IMR-90 (cell line): Measurements from ENCODE around the gene KYAT1. TPM values are rescaled to one million over a fixed set of nuclear protein-coding genes. Genes with fewer than 3 reads are reported as not detected.

Experiments
- ATAC-seq: fragments of 200-7000 bp; cut with Tn5 transposase; 2 replicates; pipeline ENCODE4 v1.9.1; 2020; ENCODE audit warnings: low read depth, mild to moderate bottlenecking, moderate library complexity
- BruUV-seq: library from RNA; stranded (reverse); fragments of 400-500 nt; replicated peaks from 2 replicates; lab custom pipeline; 2021; lab: Mats Ljungman, UMichigan
- CTCF ChIA-PET: fragments of 300-600 bp; formaldehyde crosslinking; extraction: SDS; loops from one replicate; lab custom pipeline; 2021; ENCODE audit warnings: antibody characterized with exemption; lab: Yijun Ruan, JAX
- POLR2A ChIA-PET: fragments of 300-600 bp; sonication (Branson Sonifier 250); formaldehyde crosslinking; loops from one replicate; lab custom pipeline; 2022; ENCODE audit warnings: antibody characterized with exemption; ENCODE audit not compliant: unreplicated experiment; lab: Charles Lee
- DNase-seq: peaks from one replicate; pipeline ENCODE4 v3.0.0; 2013
- H2AFZ ChIP-seq: replicated peaks from 2 replicates; pipeline ENCODE3; 2013; ENCODE audit warnings: low read length, mild to moderate bottlenecking; ENCODE audit not compliant: poor library complexity
- H2AK5ac ChIP-seq: 2 replicates; pipeline ENCODE4 v1.6.1; 2013; ENCODE audit warnings: low read depth, low read length, inconsistent platforms
- H2AK9ac ChIP-seq: replicated peaks from 2 replicates; pipeline ENCODE3; 2013; ENCODE audit warnings: mild to moderate bottlenecking, low read depth, low read length, moderate library complexity; ENCODE audit not compliant: poor library complexity
- H2BK120ac ChIP-seq: 2 replicates; pipeline ENCODE4 v1.6.1; 2013; ENCODE audit warnings: low read depth, low read length, inconsistent platforms
- H2BK15ac ChIP-seq: 3 replicates; pipeline ENCODE4 v1.6.1; 2013; ENCODE audit warnings: low read depth, low read length, inconsistent platforms
- H2BK20ac ChIP-seq: 2 replicates; pipeline ENCODE4 v1.6.1; 2013; ENCODE audit warnings: low read depth, mild to moderate bottlenecking, inconsistent platforms, low read length, moderate library complexity
- H2BK5ac ChIP-seq: 2 replicates; pipeline ENCODE4 v1.6.1; 2013; ENCODE audit warnings: mild to moderate bottlenecking, low read depth, low read length, inconsistent platforms; ENCODE audit not compliant: poor library complexity, severe bottlenecking
- H3K14ac ChIP-seq: replicated peaks from 2 replicates; pipeline ENCODE4 v1.6.1; 2013; ENCODE audit warnings: low read depth, low read length, inconsistent platforms
- H3K18ac ChIP-seq: 2 replicates; pipeline ENCODE4 v1.6.1; 2013; ENCODE audit warnings: low read depth, low read length, control low read depth
- H3K23ac ChIP-seq: 2 replicates; pipeline ENCODE4 v1.6.1; 2013; ENCODE audit warnings: low read depth, low read length, inconsistent platforms
- H3K27ac ChIP-seq: 2 replicates; pipeline ENCODE4 v1.5.1; 2013; ENCODE audit warnings: mild to moderate bottlenecking, control low read depth, low read length; ENCODE audit not compliant: insufficient read depth
- H3K27me3 ChIP-seq: 2 replicates; pipeline ENCODE4 v1.6.1; 2013; ENCODE audit warnings: low read length; ENCODE audit not compliant: control insufficient read depth, insufficient read depth
- H3K36me3 ChIP-seq: 2 replicates; pipeline ENCODE4 v1.6.1; 2013; ENCODE audit warnings: low read length, mixed read lengths; ENCODE audit not compliant: control insufficient read depth, insufficient read depth
- H3K4ac ChIP-seq: 2 replicates; pipeline ENCODE4 v1.6.1; 2013; ENCODE audit warnings: low read depth, low read length, inconsistent platforms
- H3K4me1 ChIP-seq: 2 replicates; pipeline ENCODE4 v1.6.1; 2013; ENCODE audit warnings: low read length, mixed read lengths; ENCODE audit not compliant: control insufficient read depth, insufficient read depth
- H3K4me2 ChIP-seq: 2 replicates; pipeline ENCODE4 v1.6.1; 2013; ENCODE audit warnings: low read depth, mild to moderate bottlenecking, control low read depth, low read length, moderate library complexity
- H3K4me3 ChIP-seq: 2 replicates; pipeline ENCODE4 v1.5.1; 2013; ENCODE audit warnings: low read depth, mild to moderate bottlenecking, control low read depth, low read length, moderate library complexity; ENCODE audit not compliant: insufficient read depth
- H3K56ac ChIP-seq: 2 replicates; pipeline ENCODE4 v1.6.1; 2013; ENCODE audit warnings: low read length, inconsistent platforms; ENCODE audit not compliant: insufficient read depth; ENCODE audit errors: extremely low read depth
- H3K79me1 ChIP-seq, 2 experiments: 2 replicates each; pipeline ENCODE4 v1.6.1; 2013; ENCODE audit warnings: low read length in 2 of 2, inconsistent platforms in 1 of 2, low read depth in 1 of 2
- H3K9ac ChIP-seq: 2 replicates; pipeline ENCODE4 v1.6.1; 2013; ENCODE audit warnings: low read depth, low read length, control low read depth
- H3K9me1 ChIP-seq: 2 replicates; pipeline ENCODE4 v1.6.1; 2013; ENCODE audit warnings: low read length, inconsistent platforms; ENCODE audit not compliant: insufficient read depth
- H3K9me3 ChIP-seq: 2 replicates; pipeline ENCODE4 v1.6.1; 2013; ENCODE audit warnings: low read length; ENCODE audit not compliant: control insufficient read depth, insufficient read depth
- H4K20me1 ChIP-seq: 2 replicates; pipeline ENCODE4 v1.6.1; 2013; ENCODE audit warnings: low read length, inconsistent platforms; ENCODE audit not compliant: insufficient read depth
- H4K5ac ChIP-seq: 2 replicates; pipeline ENCODE4 v1.6.1; 2013; ENCODE audit warnings: mild to moderate bottlenecking, low read depth, low read length, control low read depth
- H4K8ac ChIP-seq, 2 experiments: 2 replicates each; pipeline ENCODE4 v1.6.1; 2013; ENCODE audit warnings: low read depth in 2 of 2, low read length in 2 of 2, control low read depth in 1 of 2, inconsistent platforms in 1 of 2
- H4K91ac ChIP-seq: 2 replicates; pipeline ENCODE4 v1.6.1; 2013; ENCODE audit warnings: low read depth, low read length, inconsistent platforms; ENCODE audit not compliant: insufficient read depth
- BHLHE40 ChIP-seq: fragments of 150-350 bp; IDR thresholded peaks from 2 replicates; pipeline ENCODE4 v1.6.1; 2016; ENCODE audit warnings: mild to moderate bottlenecking, low read depth, low read length
- CEBPB ChIP-seq: IDR thresholded peaks from 2 replicates; pipeline ENCODE4 v1.6.1; 2012; ENCODE audit warnings: low read depth, low read length, improper control_type of control experiment
- CHD1 ChIP-seq: IDR thresholded peaks from 2 replicates; pipeline ENCODE4 v1.6.1; 2012; ENCODE audit warnings: low read depth, low read length, improper control_type of control experiment
- FOS ChIP-seq: fragments of 150-350 bp; IDR thresholded peaks from 2 replicates; pipeline ENCODE4 v1.6.1; 2016; ENCODE audit warnings: low read depth, low read length
- MAFK ChIP-seq: IDR thresholded peaks from 2 replicates; pipeline ENCODE4 v1.6.1; 2012; ENCODE audit warnings: low read depth, low read length, improper control_type of control experiment
- MAZ ChIP-seq: IDR thresholded peaks from 2 replicates; pipeline ENCODE4 v1.6.1; 2012; ENCODE audit warnings: low read depth, mild to moderate bottlenecking, low read length, improper control_type of control experiment, moderate library complexity, borderline replicate concordance
- MXI1 ChIP-seq: IDR thresholded peaks from 2 replicates; pipeline ENCODE4 v1.6.1; 2012; ENCODE audit warnings: low read depth, mild to moderate bottlenecking, low read length, moderate library complexity, borderline replicate concordance
- NFE2L2 ChIP-seq: fragments of 150-350 bp; IDR thresholded peaks from 2 replicates; pipeline ENCODE4 v1.6.1; 2016; ENCODE audit warnings: low read depth, mild to moderate bottlenecking, low read length
- POLR2A ChIP-seq: IDR thresholded peaks from 2 replicates; pipeline ENCODE4 v1.6.1; 2012; ENCODE audit warnings: mild to moderate bottlenecking, low read depth, low read length
- RAD21 ChIP-seq: IDR thresholded peaks from 2 replicates; pipeline ENCODE4 v1.6.1; 2012; ENCODE audit warnings: low read length, improper control_type of control experiment
- RCOR1 ChIP-seq: IDR thresholded peaks from 2 replicates; pipeline ENCODE4 v1.6.1; 2012; ENCODE audit warnings: mild to moderate bottlenecking, low read length, improper control_type of control experiment; ENCODE audit not compliant: insufficient replicate concordance
- RFX5 ChIP-seq: IDR thresholded peaks from 2 replicates; pipeline ENCODE4 v1.8.0; 2012; ENCODE audit warnings: low read depth, mild to moderate bottlenecking, low read length, moderate library complexity
- SMC3 ChIP-seq: fragments of 150-350 bp; IDR thresholded peaks from 2 replicates; pipeline ENCODE4 v1.6.1; 2016; ENCODE audit warnings: low read depth, mild to moderate bottlenecking, antibody characterized with exemption, low read length, moderate library complexity
- WGBS, 2 experiments: methylation state at CpG; one replicate each; pipeline versions ENCODE4 v1.1.5 to v1.1.7; 2013; ENCODE audit warnings: missing lambda C conversion rate in 2 of 2; ENCODE audit not compliant: insufficient read length in 1 of 2; ENCODE audit errors: extremely low coverage in 2 of 2; 5-methylcytosine and 5-hydroxymethylcytosine counted together
- dilution Hi-C: fragments of 300-500 bp; cut with HindIII; formaldehyde crosslinking; loops from one replicate; pipeline ENCODE4 v1.14.3; 2018; ENCODE audit warnings: low sequenced_read_pairs; ENCODE audit not compliant: unreplicated experiment
- in situ Hi-C: fragments of 300-500 bp; cut with MboI; formaldehyde crosslinking; loops from 3 replicates; pipeline ENCODE4 v1.14.3; 2019; ENCODE audit warnings: low sequenced_read_pairs, inconsistent platforms, mixed read lengths
- intact Hi-C: fragments of 100-400 bp; cut with micrococcal nuclease; formaldehyde crosslinking; loops from 2 replicates; pipeline ENCODE4 v1.10.0; 2022
- polyA plus RNA-seq, 3 experiments: library from polyadenylated mRNA; depleted of rRNA; stranded (reverse); fragments of >200 nt; gene quantifications; 2 replicates each; pipeline ENCODE4 v1.2.3, GENCODE V29; 2012; ENCODE audit warnings: low replicate concordance in 1 of 3
- total RNA-seq: library from RNA; depleted of rRNA; stranded (reverse); fragments of >200 nt; gene quantifications from 2 replicates; pipeline ENCODE4 v1.2.3, GENCODE V29; 2012
- TF ChIP-seq, protein P1 (sequence below): conservative IDR thresholded peaks from 2 replicates; pipeline ENCODE4 v1.5.1; 2012; ENCODE audit warnings: mild to moderate bottlenecking, low read depth, low read length, improper control_type of control experiment
- TF ChIP-seq, protein P2 (sequence below): fragments of 150-350 bp; IDR thresholded peaks from 2 replicates; pipeline ENCODE4 v1.6.1; 2017; ENCODE audit warnings: mild to moderate bottlenecking, antibody characterized with exemption, low read length, low read depth
- TF ChIP-seq, protein P3 (sequence below): fragments of 150-350 bp; IDR thresholded peaks from 2 replicates; pipeline ENCODE4 v1.6.1; 2016; ENCODE audit warnings: low read depth, mild to moderate bottlenecking, low read length, moderate library complexity, borderline replicate concordance

KYAT1 gene
- total and polyA plus RNA-seq, 2 of the 4 experiments (the other 2 are of a cell fraction), result 6.8 to 9.5 TPM

DNA sequence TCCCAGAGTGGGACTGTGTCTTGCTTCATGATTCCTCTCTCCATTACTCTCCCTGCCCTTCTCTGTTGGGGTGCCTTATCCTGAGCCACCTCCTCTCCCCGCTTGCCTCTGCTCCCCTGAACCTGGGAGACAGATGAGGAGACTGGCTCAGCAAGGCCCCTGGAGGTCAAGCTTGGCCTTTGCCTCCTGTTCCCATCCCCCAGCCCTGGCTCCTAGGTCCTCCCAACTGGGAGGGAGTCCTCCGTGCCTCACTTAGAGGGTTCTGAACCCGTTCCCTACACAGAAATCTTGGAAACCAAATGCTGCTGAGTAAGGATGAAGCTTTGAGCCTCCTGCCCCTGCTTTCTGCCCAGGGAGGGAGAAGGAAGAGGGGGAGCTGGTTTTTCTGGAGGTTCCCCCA, 73.2 kb downstream of the KYAT1 start:
- Histone ChIP-seq H3K79me1 (no peaks in the 10 kb centered on the region), H3K4me2 (no peak overlapping the region), H4K8ac (no peak overlapping the region), H3K27ac (no peak overlapping the region), H2BK5ac (no peak overlapping the region), H3K27me3 (no peaks in the 10 kb centered on the region), H2AK5ac (no peak overlapping the region), H2BK15ac (no peak overlapping the region), H4K5ac (no peak overlapping the region), H3K4me3 (no peak overlapping the region), H3K36me3 (peaks cover 33% of the 10 kb centered on the region), H3K56ac (no peak overlapping the region), H4K91ac (no peak overlapping the region), H3K9me1 (no peaks in the 10 kb centered on the region), H3K4ac (no peak overlapping the region), H2BK120ac (no peak overlapping the region), H2AK9ac (no peak overlapping the region), H3K18ac (no peak overlapping the region), H3K14ac (no peak overlapping the region), H2AFZ (no peak overlapping the region), H3K23ac (no peak overlapping the region), H4K20me1 (no peaks in the 10 kb centered on the region), H3K4me1 (no peaks in the 10 kb centered on the region), H3K9ac (no peak overlapping the region), H2BK20ac (no peak overlapping the region), H3K9me3 (no peaks in the 10 kb centered on the region)
- dilution Hi-C loops (no loop called here), in situ Hi-C loops (no loop called here), intact Hi-C loops (no loop called here)
- WGBS, 2 experiments, result 100% methylated on average over 1 of the region's 3 CpGs; no CpG with 5 or more reads in 1 of the 2 experiments
- no peak for ATAC-seq
- POLR2A ChIA-PET, result no interaction called here
- CTCF ChIA-PET, result no interaction called here
- BruUV-seq, result no TSS peak
- no peak for TF ChIP-seq CEBPB
- TF ChIP-seq, protein P1, sequence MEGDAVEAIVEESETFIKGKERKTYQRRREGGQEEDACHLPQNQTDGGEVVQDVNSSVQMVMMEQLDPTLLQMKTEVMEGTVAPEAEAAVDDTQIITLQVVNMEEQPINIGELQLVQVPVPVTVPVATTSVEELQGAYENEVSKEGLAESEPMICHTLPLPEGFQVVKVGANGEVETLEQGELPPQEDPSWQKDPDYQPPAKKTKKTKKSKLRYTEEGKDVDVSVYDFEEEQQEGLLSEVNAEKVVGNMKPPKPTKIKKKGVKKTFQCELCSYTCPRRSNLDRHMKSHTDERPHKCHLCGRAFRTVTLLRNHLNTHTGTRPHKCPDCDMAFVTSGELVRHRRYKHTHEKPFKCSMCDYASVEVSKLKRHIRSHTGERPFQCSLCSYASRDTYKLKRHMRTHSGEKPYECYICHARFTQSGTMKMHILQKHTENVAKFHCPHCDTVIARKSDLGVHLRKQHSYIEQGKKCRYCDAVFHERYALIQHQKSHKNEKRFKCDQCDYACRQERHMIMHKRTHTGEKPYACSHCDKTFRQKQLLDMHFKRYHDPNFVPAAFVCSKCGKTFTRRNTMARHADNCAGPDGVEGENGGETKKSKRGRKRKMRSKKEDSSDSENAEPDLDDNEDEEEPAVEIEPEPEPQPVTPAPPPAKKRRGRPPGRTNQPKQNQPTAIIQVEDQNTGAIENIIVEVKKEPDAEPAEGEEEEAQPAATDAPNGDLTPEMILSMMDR, result no peak
- TF ChIP-seq RFX5, result no peak
- no peak for TF ChIP-seq FOS
- TF ChIP-seq CHD1, result no peak
- no peak for TF ChIP-seq RCOR1
- no peak for TF ChIP-seq POLR2A
- TF ChIP-seq, protein P2, sequence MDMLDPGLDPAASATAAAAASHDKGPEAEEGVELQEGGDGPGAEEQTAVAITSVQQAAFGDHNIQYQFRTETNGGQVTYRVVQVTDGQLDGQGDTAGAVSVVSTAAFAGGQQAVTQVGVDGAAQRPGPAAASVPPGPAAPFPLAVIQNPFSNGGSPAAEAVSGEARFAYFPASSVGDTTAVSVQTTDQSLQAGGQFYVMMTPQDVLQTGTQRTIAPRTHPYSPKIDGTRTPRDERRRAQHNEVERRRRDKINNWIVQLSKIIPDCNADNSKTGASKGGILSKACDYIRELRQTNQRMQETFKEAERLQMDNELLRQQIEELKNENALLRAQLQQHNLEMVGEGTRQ, result no peak
- no peak for TF ChIP-seq SMC3
- TF ChIP-seq MAFK, result no peak
- TF ChIP-seq RAD21, result no peak
- TF ChIP-seq, protein P3, sequence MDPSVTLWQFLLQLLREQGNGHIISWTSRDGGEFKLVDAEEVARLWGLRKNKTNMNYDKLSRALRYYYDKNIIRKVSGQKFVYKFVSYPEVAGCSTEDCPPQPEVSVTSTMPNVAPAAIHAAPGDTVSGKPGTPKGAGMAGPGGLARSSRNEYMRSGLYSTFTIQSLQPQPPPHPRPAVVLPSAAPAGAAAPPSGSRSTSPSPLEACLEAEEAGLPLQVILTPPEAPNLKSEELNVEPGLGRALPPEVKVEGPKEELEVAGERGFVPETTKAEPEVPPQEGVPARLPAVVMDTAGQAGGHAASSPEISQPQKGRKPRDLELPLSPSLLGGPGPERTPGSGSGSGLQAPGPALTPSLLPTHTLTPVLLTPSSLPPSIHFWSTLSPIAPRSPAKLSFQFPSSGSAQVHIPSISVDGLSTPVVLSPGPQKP, result no peak
- TF ChIP-seq BHLHE40, result no peak
- no peak for TF ChIP-seq NFE2L2
- TF ChIP-seq MXI1, result no peak
- no peak for TF ChIP-seq MAZ
- no peak for DNase-seq
